Fibroblast of skin of right quadriceps (primary cell): ENCODE measurements around the gene KIAA0408.
"Not testable (repeated sequence)": the region's sequence is repeated elsewhere in the genome, so short reads cannot be mapped to it uniquely, and the experiment has no call there.

Source experiments
- DNase-seq: peaks from one replicate; pipeline ENCODE4 v3.0.0-alpha.2; 2013

The KIAA0408 gene

GRCh38 chr6:127462376-127462775 lies 3.2 kb upstream of the KIAA0408 start:
- DNase-seq = no peak

GRCh38 chr6:127460465-127460864 lies 1.3 kb upstream of the KIAA0408 start:
- DNase-seq = no peak

GRCh38 chr6:127458817-127459216 lies 372 bp downstream of the KIAA0408 start:
- peak; percentile 19 for DNase-seq

- no peak for DNase-seq
Observed at GRCh38 chr6:127458222-127458621, 967 bp downstream of the KIAA0408 start.

GRCh38 chr6:127457456-127458064 lies 1.6 kb downstream of the KIAA0408 start:
- DNase-seq = peak; percentile 83

GRCh38 chr6:127456465-127456864 lies 2.7 kb downstream of the KIAA0408 start:
- DNase-seq = no peak

GRCh38 chr6:127453845-127454619 lies 5.2 kb downstream of the KIAA0408 start:
- peak; percentile 10 for DNase-seq

- DNase-seq = no peak
Observed at GRCh38 chr6:127452803-127453202, 6.4 kb downstream of the KIAA0408 start.

- DNase-seq = no peak
Observed at GRCh38 chr6:127451388-127451787, 7.8 kb downstream of the KIAA0408 start.

- DNase-seq = no peak
Observed at GRCh38 chr6:127447780-127448179, 11.4 kb downstream of the KIAA0408 start.

- DNase-seq = no peak
Observed at GRCh38 chr6:127446356-127446755, 12.8 kb downstream of the KIAA0408 start.

- DNase-seq = no peak
Observed at GRCh38 chr6:127441881-127442280, 17.3 kb downstream of the KIAA0408 start.

GRCh38 chr6:127439718-127440117 lies 19.5 kb downstream of the KIAA0408 start:
- no peak for DNase-seq

- no peak for DNase-seq
Observed at GRCh38 chr6:127436578-127437110, 22.5 kb downstream of the KIAA0408 start.

GRCh38 chr6:127435626-127436220 lies 23.5 kb downstream of the KIAA0408 start:
- DNase-seq = no peak

- no peak for DNase-seq
Observed at GRCh38 chr6:127434651-127435050, 24.5 kb downstream of the KIAA0408 start.

- DNase-seq = not testable (repeated sequence)
Observed at GRCh38 chr6:127428562-127428961, 30.6 kb downstream of the KIAA0408 start.

- no peak for DNase-seq
Observed at GRCh38 chr6:127423921-127424320, 35.3 kb downstream of the KIAA0408 start.

GRCh38 chr6:127421164-127421563 lies 38.0 kb downstream of the KIAA0408 start:
- not testable (repeated sequence) for DNase-seq

- DNase-seq = peak; percentile 91
Observed at GRCh38 chr6:127420556-127420955, 38.6 kb downstream of the KIAA0408 start.

GRCh38 chr6:127415096-127415495 lies 44.1 kb downstream of the KIAA0408 start:
- no peak for DNase-seq

GRCh38 chr6:127413123-127413522 lies 46.1 kb downstream of the KIAA0408 start:
- not testable (repeated sequence) for DNase-seq

GRCh38 chr6:127412016-127412415 lies 47.2 kb downstream of the KIAA0408 start:
- DNase-seq = not testable (repeated sequence)
